ENCODE measurements around the gene TGFBR3L.
A peak's percentile ranks its signal among the peaks of the same experiment; 100 is the strongest.

TGFBR3L gene

DNA sequence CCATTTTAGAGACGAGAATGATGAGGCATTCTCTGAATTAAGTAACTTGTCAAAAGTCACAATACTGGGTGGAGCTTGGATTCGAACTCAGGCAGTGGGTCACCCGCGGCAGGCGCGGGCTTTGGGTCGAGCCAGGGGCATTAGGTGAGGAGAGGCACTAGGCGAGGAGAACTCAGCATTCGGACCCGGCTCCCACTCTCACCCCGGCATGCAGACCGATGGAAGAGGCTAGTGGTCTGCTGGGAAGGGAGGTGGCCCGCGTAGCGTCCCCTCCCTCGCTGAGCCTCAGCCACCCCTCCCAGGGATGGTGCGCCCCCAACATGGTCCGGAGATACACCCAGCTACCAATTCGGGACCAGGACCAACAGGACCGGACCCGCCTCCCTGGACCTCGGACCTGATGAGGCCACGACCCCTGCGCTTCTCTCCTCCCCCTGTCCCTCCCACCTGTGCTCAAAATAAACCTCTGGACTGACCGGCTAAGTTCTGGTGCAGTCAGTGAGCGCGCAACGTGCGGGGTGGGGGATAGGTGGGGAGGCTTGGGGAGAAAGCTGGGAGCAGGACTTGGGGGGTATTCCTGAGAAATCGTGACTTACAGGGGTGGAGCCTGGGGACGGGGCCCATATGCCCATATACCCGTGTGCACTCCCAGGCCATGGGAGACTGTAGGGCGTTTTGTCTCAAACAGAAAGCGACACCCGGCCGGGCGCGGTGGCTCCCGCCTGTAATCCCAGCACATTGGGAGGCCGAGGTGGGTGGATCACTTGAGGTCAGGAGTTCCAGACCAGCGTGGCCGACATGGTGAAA lies 4.2 kb downstream of the TGFBR3L start:
- no peak overlapping the region for H3K4me3 ChIP-seq (replicated peaks; ENCODE audit: low read depth, low read length)
- TF ChIP-seq, protein P1, sequence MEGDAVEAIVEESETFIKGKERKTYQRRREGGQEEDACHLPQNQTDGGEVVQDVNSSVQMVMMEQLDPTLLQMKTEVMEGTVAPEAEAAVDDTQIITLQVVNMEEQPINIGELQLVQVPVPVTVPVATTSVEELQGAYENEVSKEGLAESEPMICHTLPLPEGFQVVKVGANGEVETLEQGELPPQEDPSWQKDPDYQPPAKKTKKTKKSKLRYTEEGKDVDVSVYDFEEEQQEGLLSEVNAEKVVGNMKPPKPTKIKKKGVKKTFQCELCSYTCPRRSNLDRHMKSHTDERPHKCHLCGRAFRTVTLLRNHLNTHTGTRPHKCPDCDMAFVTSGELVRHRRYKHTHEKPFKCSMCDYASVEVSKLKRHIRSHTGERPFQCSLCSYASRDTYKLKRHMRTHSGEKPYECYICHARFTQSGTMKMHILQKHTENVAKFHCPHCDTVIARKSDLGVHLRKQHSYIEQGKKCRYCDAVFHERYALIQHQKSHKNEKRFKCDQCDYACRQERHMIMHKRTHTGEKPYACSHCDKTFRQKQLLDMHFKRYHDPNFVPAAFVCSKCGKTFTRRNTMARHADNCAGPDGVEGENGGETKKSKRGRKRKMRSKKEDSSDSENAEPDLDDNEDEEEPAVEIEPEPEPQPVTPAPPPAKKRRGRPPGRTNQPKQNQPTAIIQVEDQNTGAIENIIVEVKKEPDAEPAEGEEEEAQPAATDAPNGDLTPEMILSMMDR (IDR thresholded peaks at IDR 0.05; ENCODE audit: low read length, missing control alignments) = no peak
- no peak for DNase-seq (ENCODE audit: low read depth)

DNA sequence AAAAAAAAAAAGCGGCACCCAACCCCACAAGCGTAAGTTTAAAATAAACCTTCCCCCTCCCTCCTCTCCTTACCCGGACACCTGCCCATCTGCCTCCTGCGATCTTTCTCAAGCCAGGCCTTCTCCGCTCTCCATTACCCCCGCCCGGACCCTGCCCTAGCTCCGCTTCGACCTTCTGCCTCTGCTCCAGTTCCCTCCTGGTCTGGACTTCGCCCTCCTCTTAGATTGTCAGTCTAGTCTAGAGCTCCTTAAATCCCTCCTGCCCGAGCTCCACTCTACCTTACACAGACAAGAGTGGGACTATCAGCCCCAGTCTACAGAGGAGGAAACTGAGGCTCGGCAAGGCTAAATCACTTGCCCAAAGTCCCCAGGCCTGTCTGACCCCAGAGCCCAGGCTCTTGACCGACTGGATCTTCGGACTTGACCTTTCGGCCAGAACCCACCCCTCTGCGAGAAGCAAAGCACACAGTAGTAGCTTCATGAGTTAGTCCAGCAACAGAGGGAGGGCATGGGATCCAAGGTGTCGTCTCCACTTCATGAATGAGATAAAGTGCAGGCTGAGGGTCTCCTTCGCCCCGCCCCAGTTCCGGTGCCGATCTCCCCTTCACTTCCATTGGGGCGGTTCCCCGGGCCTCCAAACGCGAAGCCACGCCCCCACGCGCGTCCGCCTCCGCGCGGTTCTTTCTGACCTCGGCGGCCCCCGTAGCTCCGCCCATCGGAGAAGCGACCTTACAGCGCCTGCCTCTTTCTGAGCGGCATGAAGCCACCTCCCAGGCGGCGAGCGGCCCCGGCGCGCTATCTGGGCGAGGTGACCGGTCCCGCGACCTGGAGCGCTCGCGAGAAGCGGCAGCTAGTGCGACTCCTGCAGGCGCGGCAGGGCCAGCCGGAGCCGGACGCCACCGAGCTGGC lies 5.2 kb downstream of the TGFBR3L start, which contains the start of gene SNAPC2:
Gene SNAPC2 (plus strand): TSS at position 729 of the 909 bp plus-strand sequence. CDS start 29 bp downstream, at position 758.
- DNase-seq (ENCODE audit: low read depth) = peak; percentile 95
- TF ChIP-seq, protein P1 (IDR thresholded peaks at IDR 0.05; ENCODE audit: low read length, missing control alignments) = no peak
- peak within 1 kb of the TSS; percentile 68 for H3K4me3 ChIP-seq (replicated peaks; ENCODE audit: low read depth, low read length)

DNA sequence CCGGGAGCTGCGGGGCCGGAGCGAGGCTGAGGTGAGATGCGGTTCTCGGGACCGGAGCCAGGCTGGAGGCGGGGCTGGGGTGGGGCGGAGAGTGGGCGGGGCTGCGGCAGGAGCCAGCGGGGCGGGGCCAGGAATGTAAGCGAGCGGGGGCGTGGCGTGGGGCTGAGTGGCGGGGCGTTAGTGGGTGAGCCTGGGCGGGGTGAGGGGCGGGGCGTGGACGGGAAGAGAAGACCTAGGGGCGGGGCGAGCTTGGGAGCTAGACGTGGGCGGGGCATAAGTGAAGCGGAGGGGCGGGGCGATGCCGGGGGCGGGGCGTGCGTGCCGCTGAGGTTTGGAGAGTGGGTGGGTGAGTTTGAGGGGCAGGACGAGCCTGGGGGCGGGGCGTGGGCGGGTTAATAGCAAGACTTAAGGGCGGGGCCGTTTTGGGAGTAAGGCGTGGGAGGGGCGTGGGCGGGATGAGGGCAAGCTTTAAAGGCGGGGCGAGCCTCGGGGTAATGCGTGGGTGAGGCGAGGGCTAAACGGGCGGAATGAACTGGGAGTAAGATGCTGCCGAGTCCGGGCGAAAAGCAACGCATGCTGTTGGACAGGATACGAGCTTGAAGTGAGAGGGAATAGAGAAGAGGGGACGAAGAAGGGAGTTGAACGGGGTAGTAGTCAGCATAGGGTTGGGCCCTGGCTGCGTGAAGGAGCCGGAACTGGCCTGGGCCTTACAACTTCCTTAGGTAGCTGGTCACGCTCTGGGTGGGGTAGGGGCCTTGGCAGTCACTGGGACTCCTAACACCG lies 6.1 kb downstream of the TGFBR3L start:
- TF ChIP-seq, protein P1 (IDR thresholded peaks at IDR 0.05; ENCODE audit: low read length, missing control alignments) = no peak
- DNase-seq (ENCODE audit: low read depth) = peak; percentile 98
- peak overlapping the region; percentile 68 for H3K4me3 ChIP-seq (replicated peaks; ENCODE audit: low read depth, low read length)

DNA sequence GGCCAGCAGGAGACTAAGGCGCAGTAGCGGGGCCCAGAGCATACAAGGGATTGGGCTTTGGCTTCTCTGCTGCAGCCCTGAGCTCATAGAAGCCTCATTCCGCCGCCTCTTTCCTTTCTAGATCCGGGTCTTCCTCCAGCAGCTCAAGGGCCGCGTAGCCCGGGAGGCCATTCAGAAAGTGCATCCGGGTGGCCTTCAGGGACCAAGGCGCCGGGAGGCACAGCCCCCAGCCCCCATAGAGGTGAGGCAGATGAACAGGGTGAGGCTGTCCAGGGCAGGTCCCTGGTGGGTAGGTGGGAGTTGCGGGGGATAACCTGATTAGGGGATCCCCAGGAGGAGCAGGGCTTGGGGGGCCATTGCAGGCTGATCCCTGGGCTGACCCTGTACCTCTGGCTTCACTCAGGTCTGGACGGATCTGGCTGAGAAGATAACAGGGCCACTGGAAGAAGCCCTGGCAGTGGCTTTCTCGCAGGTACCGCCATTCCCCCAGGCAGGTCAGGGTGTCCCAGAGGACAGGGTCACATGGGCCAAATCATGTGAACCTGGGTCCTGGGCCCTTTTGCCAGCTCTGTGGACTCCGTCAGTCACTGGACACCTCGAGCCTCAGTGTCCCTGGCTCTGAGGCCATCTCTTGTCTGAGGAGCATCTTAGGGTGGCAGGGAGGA lies 6.8 kb downstream of the TGFBR3L start:
- no peak for DNase-seq (ENCODE audit: low read depth)
- TF ChIP-seq, protein P1 (IDR thresholded peaks at IDR 0.05; ENCODE audit: low read length, missing control alignments) = no peak
- H3K4me3 ChIP-seq (replicated peaks; ENCODE audit: low read depth, low read length) = peak overlapping the region; percentile 64

DNA sequence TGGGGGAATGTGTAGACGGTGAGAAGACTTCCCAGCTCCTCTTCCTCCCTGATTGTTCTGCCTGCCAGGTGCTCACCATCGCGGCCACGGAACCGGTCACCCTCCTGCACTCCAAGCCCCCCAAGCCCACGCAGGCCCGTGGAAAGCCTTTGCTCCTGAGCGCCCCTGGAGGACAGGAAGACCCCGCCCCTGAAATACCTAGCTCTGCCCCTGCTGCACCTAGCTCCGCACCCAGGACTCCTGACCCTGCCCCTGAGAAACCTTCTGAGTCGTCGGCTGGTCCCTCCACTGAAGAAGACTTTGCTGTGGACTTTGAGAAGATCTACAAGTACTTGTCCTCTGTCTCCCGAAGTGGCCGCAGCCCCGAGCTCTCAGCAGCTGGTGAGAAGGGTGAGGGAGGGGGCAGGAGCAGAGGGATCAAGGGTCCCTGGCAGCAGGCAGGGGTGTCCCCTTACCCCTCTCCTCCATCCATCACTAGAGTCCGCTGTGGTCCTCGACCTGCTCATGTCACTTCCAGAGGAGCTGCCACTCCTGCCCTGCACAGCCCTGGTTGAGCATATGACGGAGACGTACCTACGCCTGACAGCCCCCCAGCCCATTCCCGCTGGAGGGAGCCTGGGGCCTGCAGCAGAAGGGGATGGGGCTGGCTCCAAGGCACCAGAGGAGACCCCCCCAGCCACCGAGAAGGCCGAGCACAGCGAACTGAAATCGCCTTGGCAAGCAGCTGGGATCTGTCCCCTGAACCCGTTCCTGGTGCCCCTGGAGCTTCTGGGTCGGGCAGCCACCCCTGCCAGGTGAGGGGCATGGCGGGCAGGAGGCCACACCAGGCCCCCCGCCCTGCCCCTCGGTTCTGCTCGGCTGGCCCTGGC lies 7.6 kb downstream of the TGFBR3L start:
- H3K4me3 ChIP-seq (replicated peaks; ENCODE audit: low read depth, low read length) = peak overlapping the region; percentile 64
- no peak for DNase-seq (ENCODE audit: low read depth)

More for the DNA sequence above, 7.6 kb downstream of the TGFBR3L start:
- TF ChIP-seq, protein P1 (IDR thresholded peaks at IDR 0.05; ENCODE audit: low read length, missing control alignments) = no peak

Data from fibroblast of pulmonary artery (primary cell).